Measurements from ENCODE around the gene FLG.
"Not testable (repeated sequence)": the region's sequence is repeated elsewhere in the genome, so short reads cannot be mapped to it uniquely, and the experiment has no call there.

The FLG gene

DNA sequence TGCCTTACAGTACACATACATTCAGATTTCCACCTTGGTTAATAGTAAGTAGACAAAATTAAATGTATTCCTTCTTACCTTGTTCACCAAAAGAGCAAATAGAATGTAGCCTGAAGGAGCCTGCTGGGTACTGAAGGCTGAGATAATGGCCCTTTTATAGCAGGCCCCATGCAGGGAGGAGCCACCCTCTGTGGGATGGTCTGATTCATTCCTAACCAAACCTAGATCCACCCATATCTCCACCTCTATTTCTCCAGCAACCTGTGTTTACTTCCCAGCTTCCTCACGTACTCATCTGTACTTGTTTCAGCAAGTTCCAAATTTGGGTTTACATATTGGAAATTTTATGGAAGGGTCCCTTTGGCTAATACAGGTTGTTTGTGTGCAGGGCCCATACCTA is at the start of gene FLG:
Gene FLG, minus strand, starts transcription at position 129 of the 400 bp plus-strand sequence. CDS start 9,783 bp downstream, outside the sequence.
- no peak for DNase-seq

DNA sequence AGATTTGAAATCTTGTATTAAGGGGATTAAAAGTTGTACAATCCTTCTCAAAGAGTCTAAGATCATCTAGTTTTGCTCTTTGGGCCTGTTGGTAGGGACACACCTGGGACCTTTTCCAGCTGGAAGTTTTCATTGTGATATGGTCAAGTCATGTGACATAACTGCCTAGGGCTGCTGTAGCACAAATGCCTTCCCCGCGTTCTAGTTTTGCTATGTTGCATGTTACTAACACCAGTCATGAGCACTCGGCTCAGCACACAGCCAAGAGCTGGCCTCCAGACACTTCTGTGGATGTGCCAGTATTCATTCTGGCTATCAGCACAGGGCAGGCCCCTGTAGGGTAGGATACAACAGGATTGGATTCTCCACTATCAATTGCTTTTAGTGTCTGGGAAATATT is 49.4 kb upstream of the FLG start:
- DNase-seq: no peak

DNA sequence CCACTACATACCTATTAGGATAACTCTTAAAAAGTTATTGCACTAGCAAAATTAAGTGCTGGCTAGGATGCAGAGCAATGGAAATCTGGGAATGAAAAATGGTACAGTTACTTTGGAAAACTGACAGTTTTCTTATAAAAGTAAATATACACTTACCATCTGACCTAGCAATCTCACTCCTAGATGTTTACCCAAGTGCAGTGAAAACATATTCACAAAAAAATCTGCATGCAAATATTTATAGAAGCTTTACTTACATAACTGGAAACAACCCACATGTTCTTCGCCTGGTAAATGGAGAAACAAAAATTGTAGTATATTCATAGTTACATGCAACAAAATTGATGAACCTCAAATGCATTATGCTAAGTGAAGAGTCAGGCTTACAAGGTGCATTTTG is 47.6 kb upstream of the FLG start:
- no peak for DNase-seq

DNA sequence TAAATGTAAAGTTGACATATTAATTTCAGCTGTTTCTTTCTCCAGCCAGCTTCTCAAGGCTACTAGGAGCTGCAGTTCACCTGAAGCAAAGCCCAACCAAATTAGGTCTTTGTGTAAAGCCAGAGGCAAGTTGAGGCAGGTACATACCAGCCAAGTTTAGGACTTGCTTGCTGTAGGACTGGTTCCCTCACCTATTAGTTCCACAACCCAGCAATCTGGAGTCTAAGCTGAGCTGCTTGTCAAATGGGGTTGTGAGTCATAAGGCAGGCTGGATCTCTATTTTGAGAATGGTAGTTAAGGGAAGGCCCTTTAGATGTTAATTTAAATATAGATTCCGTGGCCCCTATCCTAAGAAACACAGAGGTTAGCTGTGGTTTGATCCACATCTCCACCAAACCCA is 42.4 kb upstream of the FLG start:
- no peak for DNase-seq

DNA sequence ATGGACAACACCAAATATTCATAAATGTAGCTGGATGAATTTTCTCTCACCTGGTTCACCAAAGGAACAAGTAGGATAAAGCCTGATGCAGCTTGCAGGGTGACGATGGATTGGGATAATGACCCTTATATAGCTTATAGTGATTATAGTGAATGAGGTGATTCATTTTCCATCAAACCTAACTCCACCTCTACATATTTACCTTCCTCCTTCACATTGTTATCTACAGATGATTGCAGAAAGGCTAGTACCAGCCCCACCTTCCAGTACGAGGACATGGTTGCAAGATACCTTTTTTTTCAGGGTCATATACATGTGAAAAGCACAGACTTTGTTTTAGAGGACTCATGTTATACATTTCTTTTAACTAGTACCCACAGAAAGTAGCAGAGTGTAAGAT is 34.9 kb upstream of the FLG start, which contains the start of gene FLG2:
Gene FLG2, minus strand, starts transcription at position 101 of the 400 bp plus-strand sequence. CDS start 1,122 bp downstream, outside the sequence.
- DNase-seq: no peak

DNA sequence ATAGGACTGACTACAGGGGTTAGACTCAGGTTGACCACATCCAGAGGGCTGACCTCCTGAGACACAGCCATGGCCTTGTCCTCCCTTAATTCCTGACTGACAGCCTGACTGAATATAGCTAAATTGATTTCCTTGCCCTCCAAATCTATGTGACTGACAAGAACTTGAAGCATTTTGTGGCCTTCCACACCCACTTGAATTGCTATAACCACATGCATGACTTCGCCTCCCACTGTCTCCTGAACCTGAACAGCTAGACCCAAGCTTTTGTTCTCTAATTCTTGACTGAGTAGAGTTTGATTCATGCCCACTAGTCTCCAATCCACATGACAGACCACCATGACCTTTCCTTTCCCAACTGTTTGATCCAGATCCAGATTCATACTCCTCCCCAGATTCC is 31.7 kb upstream of the FLG start:
- DNase-seq: no peak

DNA sequence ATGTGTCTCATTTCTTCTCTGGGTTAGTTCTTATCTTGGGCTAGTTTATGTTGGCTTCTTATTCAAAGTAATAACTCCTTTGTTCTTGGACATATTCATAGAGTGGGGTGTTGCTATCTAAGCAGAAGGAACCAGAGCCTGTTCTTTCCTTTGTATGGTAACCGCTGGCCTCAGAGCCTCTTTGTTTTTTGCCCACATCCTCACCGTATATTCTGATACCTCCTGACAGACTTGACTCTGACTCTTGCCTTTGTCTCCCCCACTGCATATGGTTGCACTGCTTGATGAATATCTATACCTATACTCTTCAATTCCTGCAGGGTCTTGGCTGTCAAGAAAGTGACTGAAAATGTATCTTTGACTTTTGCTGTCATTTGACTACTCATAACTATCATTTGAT is 24.6 kb upstream of the FLG start:
- DNase-seq: no peak

DNA sequence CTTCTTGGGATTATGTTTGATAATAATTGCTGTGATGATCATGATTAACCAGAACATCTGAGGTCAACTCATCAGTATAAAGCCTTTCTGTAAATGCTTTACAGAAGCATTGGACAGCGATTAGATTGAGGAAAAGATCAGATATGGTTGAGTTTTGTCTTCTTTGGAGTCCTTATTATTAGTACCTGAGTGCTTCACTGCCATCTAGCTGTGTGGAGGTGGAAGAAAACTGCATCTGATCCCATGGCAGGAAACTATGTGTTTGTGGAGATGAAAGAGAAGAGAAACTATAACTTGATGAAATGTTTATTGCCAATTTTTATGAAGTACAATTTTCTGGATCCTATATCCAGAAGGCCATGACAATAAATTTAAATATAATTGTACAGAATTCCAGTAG is 23.4 kb upstream of the FLG start:
- no peak for DNase-seq

DNA sequence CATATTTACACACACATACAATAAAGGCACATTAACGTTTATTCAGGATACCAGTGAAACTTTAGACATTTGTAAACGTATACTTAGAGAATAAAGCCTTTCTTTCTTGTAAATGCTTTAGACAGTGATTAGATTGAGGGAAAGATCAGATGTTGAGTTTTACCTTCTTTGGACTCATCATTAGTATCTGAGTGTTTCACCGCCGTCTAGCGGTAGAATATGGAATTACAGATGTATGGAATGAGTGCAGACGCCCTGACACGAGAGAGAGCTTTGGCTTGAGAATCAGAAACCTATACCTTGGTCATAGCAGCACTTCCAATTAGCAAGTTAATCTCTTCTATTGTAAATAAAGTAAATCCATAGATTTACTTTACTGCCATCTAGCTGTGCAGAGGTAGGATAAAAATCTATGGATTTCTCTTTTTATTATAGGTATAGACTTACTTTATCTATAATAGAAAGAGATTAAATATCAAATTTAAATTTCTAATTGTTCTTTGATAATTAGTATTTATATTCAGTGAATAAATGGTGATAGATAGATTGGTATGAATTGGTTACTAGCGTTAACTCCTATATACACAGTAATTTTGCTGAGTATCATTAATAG is 22.2 kb upstream of the FLG start:
- DNase-seq: no peak

DNA sequence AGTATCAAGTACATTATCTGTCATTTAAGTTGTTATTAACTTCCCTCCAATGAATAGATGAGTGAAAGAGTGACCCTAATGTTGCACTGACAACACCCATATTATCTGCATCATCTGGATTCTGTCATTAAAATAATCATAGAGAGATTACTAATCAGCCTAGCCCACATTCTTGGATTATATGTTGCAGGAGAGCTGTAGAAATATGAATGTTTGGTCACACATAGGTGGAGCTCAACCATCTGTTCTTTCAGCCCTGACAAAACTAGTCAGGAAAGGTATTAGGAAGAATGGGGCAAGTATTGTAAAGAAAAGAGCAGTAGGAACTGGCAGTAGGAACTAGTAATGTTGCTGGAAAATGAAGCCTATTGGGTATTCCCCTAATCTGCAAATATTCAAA is 19.4 kb upstream of the FLG start:
- no peak for DNase-seq

DNA sequence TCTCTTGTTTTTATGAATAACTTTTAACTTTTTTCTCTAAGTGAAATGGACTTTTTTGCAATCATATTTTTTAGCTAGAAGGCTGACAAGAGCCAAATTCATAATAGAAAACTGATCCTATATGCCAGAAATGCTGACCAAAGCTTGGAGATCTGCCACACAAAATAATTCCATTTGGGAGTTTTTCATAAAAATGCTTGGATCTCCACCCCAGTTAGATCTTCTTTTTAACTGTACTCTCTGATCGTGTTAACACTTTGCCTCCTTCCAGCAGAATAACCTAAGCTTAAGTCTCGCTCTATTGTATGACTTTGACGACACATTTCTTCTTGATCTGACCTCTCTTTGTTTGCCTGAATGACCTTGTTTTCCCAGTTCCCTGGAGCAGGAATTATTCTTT is 18.0 kb upstream of the FLG start:
- DNase-seq: no peak

DNA sequence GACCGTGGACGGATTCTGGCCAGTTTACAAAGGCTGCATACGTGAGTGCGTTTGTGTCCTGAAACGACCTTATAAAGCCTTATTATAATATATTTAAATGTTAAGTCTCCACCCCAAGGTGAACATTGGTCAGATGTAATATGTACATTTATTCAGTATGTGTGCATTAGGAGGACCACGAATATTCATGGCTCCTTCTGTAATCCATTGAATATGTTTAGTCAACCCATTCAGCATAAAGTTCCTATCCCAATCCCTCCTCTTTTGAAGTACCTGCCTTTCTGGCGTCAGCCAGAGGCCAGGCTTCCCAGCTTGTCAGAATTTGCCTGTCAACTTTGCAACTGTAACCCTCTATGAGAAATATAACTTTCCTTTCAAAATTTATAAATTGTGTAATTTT is 10.4 kb upstream of the FLG start:
- no peak for DNase-seq

DNA sequence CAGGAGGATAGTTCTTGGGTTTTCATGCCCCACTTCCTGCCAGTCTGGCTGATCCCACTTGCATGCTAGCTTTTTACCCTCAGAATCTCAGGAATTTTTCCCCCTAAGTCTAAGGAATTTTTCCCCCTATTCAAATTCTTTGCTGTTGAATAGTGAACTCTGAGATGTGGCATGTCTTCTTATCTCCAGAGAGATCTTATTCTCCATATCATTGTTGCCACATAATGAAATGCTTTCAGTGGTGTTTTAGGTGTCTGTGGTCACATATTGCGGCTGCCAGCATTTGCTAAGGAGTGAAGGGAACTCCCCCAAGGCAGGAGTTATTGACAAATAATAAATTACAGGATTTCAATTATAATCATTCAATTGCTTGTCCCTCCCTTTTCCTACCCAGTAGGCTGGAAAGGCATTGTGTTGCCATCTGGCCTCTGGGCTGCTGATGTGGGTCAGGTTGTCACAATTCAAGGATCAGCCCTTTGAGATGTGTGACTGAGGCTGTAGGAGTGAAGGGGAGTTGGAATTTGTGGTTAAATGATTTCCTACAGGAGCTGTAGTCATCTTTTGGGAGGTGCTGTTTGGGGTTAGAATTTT is 3.9 kb upstream of the FLG start:
- no peak for DNase-seq

DNA sequence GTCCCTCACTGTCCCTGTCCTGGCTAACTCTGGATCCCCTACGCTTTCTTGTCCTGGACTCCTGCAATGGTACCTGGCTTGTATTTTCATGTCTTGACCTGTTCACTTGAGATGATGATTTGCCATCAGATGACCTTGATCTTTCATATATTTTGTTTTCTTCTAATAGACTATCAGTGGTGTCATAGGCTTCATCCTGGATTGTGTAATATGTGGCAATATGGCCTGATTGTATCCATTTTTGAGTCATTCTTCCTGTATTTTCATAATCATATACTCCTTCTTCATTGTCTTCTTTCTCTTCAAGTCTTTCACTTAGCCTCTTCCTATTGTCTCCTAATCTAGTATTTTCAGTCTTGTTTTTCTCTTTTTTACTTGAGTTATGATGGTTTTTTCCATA is 11.1 kb downstream of the FLG start:
- no peak for DNase-seq

DNA sequence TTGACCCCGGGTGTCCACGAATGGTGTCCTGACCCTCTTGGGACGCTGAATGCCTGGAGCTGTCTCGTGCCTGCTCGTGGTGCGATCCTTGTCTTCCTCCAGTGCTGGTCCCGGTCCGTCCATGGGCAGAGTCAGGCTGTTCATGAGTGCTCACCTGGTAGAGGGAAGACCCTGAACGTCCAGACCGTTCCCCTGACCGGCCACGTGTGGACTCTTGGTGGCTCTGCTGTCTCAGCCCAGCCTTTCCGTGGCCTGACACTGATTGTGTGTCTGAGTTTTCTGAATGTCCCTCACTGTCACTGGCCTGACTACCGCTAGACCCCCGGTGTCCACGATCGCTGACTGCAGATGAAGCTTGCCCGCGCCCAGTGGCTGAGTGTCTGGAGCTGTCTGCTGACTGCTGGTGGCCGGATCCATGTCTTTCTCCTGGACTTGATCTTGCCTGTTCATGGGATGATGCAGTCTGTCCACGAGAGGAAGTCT is 11.7 kb downstream of the FLG start:
- DNase-seq: no peak

DNA sequence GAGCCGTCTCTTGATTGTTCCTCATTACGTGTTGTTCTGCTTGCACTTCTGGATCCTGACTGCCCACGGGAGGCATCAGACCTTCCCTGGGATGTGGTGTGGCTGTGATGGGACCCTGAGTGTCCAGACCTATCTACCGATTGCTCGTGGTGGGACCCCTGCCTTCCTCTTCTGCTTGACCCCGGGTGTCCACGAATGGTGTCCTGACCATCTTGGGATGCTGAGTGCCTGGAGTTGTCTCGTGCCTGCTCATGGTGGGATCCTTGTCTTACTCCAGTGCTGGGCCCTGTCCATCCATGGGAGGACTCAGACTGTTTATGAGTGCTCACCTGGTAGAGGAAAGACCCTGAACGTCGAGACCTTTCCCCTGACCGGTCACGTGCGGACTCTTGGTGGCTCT is 12.9 kb downstream of the FLG start:
- DNase-seq: not testable (repeated sequence)

DNA sequence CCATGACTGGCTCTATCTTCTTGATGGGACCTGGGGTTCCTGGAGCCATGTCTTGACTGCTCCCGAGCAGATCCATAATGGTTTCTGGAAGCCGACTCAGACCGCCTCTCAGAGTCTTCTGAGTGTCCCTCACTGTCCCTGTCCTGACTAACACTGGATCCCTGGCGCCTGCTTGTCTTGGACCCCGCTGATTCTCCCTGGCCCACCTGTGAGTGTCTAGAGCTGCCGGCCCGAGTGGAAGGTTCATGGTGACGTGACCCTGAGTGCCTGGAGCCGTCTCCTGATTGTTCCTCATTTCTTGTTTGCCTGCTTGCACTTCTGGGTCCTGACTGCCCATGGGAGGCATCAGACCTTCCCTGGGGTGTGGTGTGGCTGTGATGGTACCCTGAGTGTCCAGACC is 15.1 kb downstream of the FLG start:
- DNase-seq: no peak

DNA sequence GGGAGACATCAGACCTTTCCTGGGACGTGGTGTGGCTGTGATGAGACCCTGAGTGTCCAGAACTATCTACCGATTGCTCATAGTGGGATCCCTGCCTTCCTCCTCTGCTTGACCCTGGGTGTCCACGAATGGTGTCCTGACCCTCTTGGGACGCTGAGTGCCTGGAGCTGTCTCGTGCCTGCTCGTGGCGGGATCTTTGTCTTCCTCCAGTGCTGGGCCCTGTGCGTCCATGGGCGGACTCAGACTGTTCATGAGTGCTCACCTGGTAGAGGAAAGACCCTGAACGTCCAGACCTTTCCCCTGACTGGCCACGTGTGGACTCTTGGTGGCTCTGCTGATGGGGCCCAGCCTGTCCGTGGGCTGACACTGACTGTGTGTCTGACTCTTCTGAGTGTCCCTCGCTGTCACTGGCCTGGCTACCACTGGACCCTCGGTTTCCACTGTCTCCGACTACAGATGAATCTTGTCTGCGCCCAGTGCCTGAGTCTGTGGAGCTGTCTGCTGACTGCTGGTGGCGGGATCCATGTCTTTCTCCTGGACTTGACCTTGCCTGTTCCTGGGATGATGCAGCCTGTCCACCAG is 15.6 kb downstream of the FLG start:
- DNase-seq: not testable (repeated sequence)

DNA sequence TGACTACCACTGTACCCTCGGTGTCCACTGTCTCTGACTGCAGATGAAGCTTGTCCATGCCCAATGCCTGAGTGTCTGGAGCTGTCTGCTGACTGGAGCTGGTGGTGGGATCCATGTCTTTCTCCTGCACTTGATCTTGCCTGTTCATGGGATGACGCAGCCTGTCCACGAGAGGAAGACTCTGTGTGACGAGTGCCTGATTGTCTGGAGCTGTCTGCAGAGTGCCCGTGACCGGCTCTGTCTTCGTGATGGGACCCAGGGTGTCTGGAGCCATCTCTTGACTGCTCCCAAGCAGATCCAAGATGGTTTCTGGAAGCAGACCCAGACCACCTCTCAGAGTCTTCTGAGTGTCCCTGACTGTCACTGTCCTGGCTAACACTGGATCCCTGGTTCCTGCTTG is 16.3 kb downstream of the FLG start:
- not testable (repeated sequence) for DNase-seq

DNA sequence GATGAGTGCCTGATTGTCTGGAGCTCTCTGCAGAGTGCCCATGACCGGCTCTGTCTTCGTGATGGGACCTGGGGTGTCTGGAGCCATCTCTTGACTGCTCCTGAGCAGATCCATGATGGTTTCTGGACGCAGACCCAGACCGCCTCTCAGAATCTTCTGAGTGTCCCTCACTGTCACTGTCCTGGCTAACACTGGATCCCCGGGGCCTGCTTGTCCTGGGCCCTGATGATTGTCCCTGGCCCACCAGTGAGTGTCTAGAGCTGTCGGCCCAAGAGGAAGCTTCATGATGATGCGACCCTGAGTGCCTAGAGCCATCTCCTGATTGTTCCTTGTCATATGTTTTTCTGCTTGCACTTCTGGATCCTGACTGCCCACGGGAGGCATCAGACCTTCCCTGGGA is 17.1 kb downstream of the FLG start:
- not testable (repeated sequence) for DNase-seq

DNA sequence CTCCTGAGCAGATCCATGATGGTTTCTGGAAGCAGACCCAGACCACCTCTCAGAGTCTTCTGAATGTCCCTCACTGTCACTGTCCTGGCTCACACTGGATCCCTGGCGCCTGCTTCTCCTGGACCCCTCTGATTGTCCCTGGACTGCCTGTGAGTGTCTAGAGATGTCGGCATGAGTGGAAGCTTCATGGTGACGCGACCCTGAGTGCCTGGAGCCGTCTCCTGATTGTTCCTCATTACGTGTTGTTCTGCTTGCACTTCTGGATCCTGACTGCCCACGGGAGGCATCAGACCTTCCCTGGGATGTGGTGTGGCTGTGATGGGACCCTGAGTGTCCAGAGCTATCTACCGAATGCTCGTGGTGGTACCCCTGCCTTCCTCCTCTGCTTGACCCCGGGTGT is 18.9 kb downstream of the FLG start:
- DNase-seq: not testable (repeated sequence)

DNA sequence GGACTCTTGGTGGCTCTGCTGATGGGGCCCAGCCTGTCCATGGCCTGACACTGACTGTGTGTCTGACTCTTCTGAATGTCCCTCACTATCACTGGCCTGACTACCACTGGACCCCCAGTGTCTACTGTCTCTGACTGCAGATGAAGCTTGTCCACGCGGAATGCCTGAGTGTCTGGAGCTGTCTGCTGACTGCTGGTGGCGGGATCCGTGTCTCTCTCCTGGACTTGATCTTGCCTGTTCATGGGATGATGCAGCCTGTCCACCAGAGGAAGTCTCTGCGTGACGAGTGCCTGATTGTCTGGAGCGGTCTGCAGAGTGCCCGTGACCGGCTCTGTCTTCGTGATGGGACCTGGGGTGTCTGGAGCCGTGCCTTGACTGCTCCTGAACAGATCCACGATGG is 20.3 kb downstream of the FLG start:
- DNase-seq: not testable (repeated sequence)

DNA sequence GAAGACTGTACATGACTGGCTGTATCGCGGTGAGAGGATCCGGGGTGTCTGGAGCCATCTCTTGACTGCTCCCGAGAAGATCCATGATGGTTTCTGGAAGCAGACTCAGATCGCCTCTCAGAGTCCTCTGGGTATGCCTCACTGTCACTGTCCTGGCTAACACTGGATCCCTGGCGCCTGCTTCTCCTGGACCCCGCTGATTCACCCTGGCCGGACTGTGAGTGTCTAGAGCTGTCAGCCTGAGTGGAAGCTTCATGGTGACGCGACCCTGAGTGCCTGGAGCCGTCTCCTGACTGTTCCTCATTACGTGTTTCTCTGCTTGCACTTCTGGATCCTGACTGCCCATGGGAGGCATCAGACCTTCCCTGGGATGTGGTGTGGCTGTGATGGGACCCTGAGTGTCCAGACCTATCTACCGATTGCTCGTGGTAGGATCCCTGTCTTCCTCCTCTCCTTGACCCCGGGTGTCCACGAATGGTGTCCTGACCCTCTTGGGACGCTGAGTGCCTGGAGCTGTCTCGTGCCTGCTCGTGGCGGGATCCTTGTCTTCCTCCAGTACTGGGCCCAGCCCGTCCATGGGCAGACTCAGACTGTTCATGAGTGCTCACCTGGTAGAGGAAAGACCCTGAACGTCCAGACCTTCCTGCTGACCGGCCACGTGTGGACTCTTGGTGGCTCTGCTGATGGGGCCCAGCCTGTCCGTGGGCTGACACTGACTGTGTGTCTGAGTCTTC is 21.7 kb downstream of the FLG start:
- not testable (repeated sequence) for DNase-seq

DNA sequence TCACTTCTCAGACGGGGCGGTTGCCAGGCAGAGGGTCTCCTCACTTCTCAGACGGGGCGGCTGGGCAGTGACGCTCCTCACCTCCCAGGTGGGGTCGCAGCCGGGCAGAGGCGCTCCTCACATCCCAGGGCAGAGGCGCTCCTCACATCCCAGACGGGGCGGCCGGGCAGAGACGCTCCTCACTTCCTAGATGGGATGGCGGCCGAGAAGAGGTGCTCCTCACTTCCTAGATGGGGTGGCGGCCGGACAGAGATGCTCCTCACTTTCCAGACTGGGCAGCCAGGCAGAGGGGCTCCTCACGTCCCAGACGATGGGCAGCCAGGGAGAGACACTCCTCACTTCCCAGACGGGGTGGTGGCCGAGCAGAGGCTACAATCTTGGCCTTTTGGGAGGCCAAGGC is 68.6 kb downstream of the FLG start:
- not testable (repeated sequence) for DNase-seq
